T-helper 1 cell treated with Interleukin-12 subunit alpha and Interleukin-12 subunit beta and Interleukin-4 antibody, amounts not matched to agents 30 μg/mL and 1 μg/mL, for 36 hours (primary cell): ENCODE data around the gene CNST.

Experiments
- H3K27ac Mint-ChIP-seq: one replicate; pipeline ENCODE4 v1.8.0; 2021; ENCODE audit warnings: mild to moderate bottlenecking, mixed read lengths
- H3K27me3 Mint-ChIP-seq: one replicate; pipeline ENCODE4 v1.8.0; 2021; ENCODE audit warnings: low read depth, mixed read lengths
- H3K36me3 Mint-ChIP-seq: one replicate; pipeline ENCODE4 v1.8.0; 2021; ENCODE audit warnings: low read depth, mixed read lengths
- H3K4me1 Mint-ChIP-seq: one replicate; pipeline ENCODE4 v1.8.0; 2021; ENCODE audit warnings: low read depth, mixed read lengths
- H3K4me3 Mint-ChIP-seq: one replicate; pipeline ENCODE4 v1.8.0; 2021; ENCODE audit warnings: mild to moderate bottlenecking, moderate library complexity, mixed read lengths
- H3K9me3 Mint-ChIP-seq: one replicate; pipeline ENCODE4 v1.8.0; 2021; ENCODE audit warnings: mixed read lengths

Gene CNST

GRCh38 chr1:246639732-246640131, 73.5 kb downstream of the CNST start:
- Mint-ChIP-seq H3K27me3 (no peaks in the 10 kb centered on the region), H3K36me3 (peaks cover 26% of the 10 kb centered on the region), H3K4me1 (peaks cover 1% of the 10 kb centered on the region), H3K4me3 (no peak overlapping the region), H3K9me3 (peaks cover 9% of the 10 kb centered on the region), H3K27ac (no peak overlapping the region)

- H3K9me3 Mint-ChIP-seq = peaks cover 9% of the 10 kb centered on the region
- H3K4me3 Mint-ChIP-seq = no peak overlapping the region
- no peaks in the 10 kb centered on the region for H3K27me3 Mint-ChIP-seq
- H3K4me1 Mint-ChIP-seq = peaks cover 1% of the 10 kb centered on the region
- no peak overlapping the region for H3K27ac Mint-ChIP-seq
- peaks cover 23% of the 10 kb centered on the region for H3K36me3 Mint-ChIP-seq
Measured at GRCh38 chr1:246640747-246641146, 74.5 kb downstream of the CNST start.

DNA sequence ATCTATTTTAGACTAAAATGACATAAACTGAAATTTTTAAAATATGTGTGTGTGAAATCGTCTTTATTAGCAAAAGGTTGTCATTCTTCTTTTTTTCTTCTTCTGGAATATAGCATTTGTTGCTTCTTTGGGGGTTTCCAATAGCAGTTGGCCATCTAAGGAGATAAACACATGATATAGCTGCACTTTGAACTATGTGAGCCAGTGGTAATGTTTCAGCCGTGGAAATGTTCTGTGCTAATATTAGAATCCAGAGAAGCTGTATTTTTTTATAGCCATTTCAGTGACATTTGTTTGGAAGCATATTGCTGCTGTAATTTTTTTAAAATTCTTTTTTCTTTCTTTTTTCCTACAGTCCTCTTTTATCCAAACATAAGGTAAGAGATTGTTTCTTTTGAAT, 75.1 kb downstream of the CNST start:
- Mint-ChIP-seq H3K4me3 (no peak overlapping the region), H3K27ac (no peak overlapping the region), H3K4me1 (peaks cover 1% of the 10 kb centered on the region), H3K9me3 (peaks cover 9% of the 10 kb centered on the region), H3K27me3 (no peaks in the 10 kb centered on the region), H3K36me3 (peaks cover 21% of the 10 kb centered on the region)

GRCh38 chr1:246642719-246643118, 76.5 kb downstream of the CNST start:
- H3K27me3 Mint-ChIP-seq = no peaks in the 10 kb centered on the region
- peaks cover 1% of the 10 kb centered on the region for H3K4me1 Mint-ChIP-seq
- peaks cover 26% of the 10 kb centered on the region for H3K36me3 Mint-ChIP-seq
- peaks cover 9% of the 10 kb centered on the region for H3K9me3 Mint-ChIP-seq
- peak overlapping the region; percentile 19 for H3K4me3 Mint-ChIP-seq
- peak overlapping the region; percentile 81 for H3K27ac Mint-ChIP-seq

DNA sequence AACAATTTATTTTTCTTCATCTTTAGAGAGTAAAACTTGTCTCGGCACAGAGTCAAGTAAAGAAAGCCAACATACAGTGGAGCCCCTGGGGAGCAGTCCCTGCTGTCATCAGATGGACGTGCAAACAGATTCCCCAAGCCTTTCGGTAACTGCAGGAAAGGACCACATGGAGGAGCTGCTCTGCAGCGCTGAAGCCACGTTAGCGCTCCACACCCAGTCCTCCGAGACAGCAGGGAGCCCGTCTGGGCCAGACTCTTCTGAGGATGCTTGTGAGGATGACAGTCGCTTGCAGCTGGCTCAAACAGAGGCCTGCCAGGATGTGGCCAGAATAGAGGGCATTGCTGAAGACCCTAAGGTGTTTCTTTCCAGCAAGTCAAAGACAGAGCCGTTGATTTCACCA, 80.9 kb downstream of the CNST start:
- H3K4me1 Mint-ChIP-seq = peaks cover 1% of the 10 kb centered on the region
- H3K27ac Mint-ChIP-seq = no peak overlapping the region
- peaks cover 9% of the 10 kb centered on the region for H3K9me3 Mint-ChIP-seq
- peaks cover 33% of the 10 kb centered on the region for H3K36me3 Mint-ChIP-seq
- H3K4me3 Mint-ChIP-seq = no peak overlapping the region
- H3K27me3 Mint-ChIP-seq = no peaks in the 10 kb centered on the region

DNA sequence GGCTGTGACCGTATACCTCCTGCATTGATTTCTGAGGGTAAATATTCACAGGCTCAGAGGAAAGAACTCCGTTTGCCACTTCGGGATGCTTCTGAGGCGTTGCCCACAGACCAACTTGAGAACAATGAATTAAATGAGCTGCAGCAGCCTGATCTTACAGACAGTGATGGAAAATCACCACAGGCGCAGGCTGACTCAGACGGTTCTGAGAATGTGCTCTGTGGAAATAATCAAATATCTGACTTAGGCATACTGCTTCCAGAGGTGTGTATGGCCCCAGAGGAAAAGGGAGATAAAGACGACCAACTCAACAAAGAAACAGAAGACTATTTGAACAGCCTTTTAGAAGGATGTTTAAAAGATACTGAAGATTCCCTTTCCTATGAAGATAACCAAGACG, 81.3 kb downstream of the CNST start:
- peaks cover 1% of the 10 kb centered on the region for H3K4me1 Mint-ChIP-seq
- H3K27ac Mint-ChIP-seq = no peak overlapping the region
- peaks cover 33% of the 10 kb centered on the region for H3K36me3 Mint-ChIP-seq
- no peaks in the 10 kb centered on the region for H3K27me3 Mint-ChIP-seq
- peaks cover 8% of the 10 kb centered on the region for H3K9me3 Mint-ChIP-seq
- no peak overlapping the region for H3K4me3 Mint-ChIP-seq

DNA sequence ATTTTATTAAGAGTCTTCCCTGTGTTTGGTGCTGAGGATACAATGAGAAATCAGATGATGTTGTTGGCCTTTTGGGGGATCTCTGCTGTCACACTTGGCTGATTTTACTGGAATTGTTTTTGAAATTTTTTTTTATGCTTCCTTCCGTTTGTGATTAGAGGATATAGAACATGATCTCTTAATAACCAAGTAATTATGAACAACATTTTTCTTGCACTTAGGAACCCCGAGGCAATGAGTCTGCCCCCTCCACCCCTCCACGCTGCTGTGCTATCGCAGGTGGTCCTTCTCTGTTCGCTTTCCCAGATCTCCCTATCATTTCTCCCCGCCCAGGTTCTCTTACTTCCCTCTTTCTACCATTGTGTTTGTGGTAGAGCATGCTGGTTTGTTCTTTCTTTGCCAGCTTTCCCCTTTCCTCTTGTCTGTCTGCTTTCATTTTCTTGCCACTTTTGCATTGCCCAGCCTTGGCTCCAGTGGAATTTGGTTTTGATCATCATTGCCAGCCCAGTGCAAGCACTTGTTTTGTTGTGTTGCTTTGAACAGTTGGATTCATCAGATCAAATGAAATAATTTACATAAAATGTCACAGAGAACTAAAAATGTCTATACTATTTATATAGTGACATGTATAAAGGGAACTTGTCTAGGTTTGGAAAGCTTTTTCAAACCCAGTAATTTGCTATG, 84.9 kb downstream of the CNST start:
- H3K9me3 Mint-ChIP-seq = no peaks in the 10 kb centered on the region
- no peak overlapping the region for H3K27ac Mint-ChIP-seq
- no peaks in the 10 kb centered on the region for H3K27me3 Mint-ChIP-seq
- no peaks in the 10 kb centered on the region for H3K4me1 Mint-ChIP-seq
- no peak overlapping the region for H3K4me3 Mint-ChIP-seq
- H3K36me3 Mint-ChIP-seq = peaks cover 24% of the 10 kb centered on the region

DNA sequence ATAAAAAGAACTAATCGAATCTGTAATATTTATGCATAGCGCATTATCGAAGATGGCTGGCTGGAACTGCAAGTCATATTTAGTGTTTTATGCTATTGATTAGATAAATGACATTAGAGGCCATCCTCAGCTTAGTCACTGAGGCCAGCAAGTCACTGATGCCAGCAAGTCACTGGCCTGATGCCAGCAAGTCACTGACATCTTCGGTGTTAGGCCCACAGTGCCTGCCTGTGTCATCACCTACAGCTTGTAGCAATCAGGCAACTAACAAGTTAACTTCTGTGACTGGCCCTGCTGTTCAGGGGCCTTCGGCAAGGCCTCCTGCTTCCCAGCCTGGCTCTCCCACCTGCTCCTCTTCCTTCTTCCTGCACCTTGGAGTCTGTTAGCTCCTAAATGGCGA, 92.3 kb downstream of the CNST start:
- Mint-ChIP-seq H3K27me3 (no peaks in the 10 kb centered on the region), H3K4me3 (no peak overlapping the region), H3K36me3 (peaks cover 16% of the 10 kb centered on the region), H3K4me1 (no peaks in the 10 kb centered on the region), H3K9me3 (no peaks in the 10 kb centered on the region), H3K27ac (no peak overlapping the region)

GRCh38 chr1:246659594-246660140, 93.4 kb downstream of the CNST start:
- H3K4me1 Mint-ChIP-seq = no peaks in the 10 kb centered on the region
- no peak overlapping the region for H3K27ac Mint-ChIP-seq
- H3K4me3 Mint-ChIP-seq = no peak overlapping the region
- H3K27me3 Mint-ChIP-seq = no peaks in the 10 kb centered on the region
- peaks cover 11% of the 10 kb centered on the region for H3K36me3 Mint-ChIP-seq
- H3K9me3 Mint-ChIP-seq = no peaks in the 10 kb centered on the region

DNA sequence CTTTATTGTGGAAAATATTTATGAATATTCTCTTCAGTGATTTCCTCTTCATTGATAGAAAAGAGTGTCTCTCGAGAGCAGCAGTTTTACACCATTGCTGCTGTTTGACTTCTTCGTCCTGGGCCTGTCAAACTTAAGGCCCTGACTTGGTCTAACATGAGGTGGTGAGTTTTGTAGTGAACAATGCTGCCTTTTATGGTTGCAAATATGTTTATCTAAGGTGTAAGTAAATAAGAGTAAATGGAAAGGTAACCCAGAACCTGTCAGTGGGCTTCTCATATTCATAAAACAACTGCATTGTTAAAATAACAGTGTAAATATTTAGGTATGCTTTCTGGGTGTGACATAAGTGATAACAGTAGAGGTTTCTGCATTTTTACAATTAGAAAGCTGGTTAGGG, 95.2 kb downstream of the CNST start:
- H3K4me3 Mint-ChIP-seq = no peak overlapping the region
- peaks cover 11% of the 10 kb centered on the region for H3K36me3 Mint-ChIP-seq
- no peaks in the 10 kb centered on the region for H3K9me3 Mint-ChIP-seq
- H3K27me3 Mint-ChIP-seq = no peaks in the 10 kb centered on the region
- H3K27ac Mint-ChIP-seq = no peak overlapping the region
- H3K4me1 Mint-ChIP-seq = no peaks in the 10 kb centered on the region

DNA sequence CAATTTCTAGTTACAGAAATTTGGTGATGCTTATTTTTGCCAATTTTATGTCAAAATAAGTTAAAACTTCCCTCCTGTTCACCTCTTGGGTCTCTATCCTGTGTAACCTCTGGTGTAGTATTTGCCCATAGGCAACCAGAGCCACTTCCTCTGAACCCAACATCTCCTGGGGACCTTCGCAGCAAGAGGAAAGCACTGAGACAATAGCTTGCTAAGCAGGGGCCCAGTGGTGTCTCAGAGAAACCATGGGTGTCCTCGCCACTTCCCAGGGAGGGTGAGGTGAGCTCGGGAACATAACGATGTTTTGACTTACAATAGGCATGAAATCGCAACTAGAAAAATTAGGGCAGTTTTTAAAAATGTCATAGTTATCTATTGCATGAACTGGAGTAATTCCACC, 101.5 kb downstream of the CNST start:
- H3K9me3 Mint-ChIP-seq = no peaks in the 10 kb centered on the region
- H3K27me3 Mint-ChIP-seq = no peaks in the 10 kb centered on the region
- no peaks in the 10 kb centered on the region for H3K4me1 Mint-ChIP-seq
- peaks cover 11% of the 10 kb centered on the region for H3K36me3 Mint-ChIP-seq
- H3K4me3 Mint-ChIP-seq = no peak overlapping the region
- H3K27ac Mint-ChIP-seq = no peak overlapping the region

DNA sequence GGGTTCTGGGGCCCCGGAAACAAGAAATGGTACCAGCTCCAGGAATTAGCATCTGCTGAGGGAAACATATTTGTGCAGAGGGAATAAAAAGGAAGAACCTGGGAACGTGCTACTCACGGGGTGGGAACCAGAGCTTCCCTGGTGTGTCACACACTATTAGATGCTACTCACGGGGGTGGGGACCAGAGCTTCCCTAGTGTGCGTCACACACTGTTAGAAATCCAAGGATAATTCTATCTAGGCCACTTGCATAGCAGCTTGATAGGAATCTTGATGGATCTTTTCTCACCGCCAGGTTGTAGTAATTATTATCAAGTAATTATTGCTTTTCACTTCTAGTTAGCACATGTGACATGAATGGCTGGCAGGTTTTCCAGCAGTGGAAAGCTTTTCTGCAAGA, 103.4 kb downstream of the CNST start:
- no peaks in the 10 kb centered on the region for H3K9me3 Mint-ChIP-seq
- H3K36me3 Mint-ChIP-seq = peaks cover 13% of the 10 kb centered on the region
- H3K27ac Mint-ChIP-seq = no peak overlapping the region

GRCh38 chr1:246674049-246674448, 107.8 kb downstream of the CNST start:
- H3K4me3 Mint-ChIP-seq = no peak overlapping the region
- no peaks in the 10 kb centered on the region for H3K9me3 Mint-ChIP-seq
- H3K27ac Mint-ChIP-seq = no peak overlapping the region
- peaks cover 12% of the 10 kb centered on the region for H3K36me3 Mint-ChIP-seq
- H3K4me1 Mint-ChIP-seq = no peaks in the 10 kb centered on the region
- H3K27me3 Mint-ChIP-seq = no peaks in the 10 kb centered on the region

More for the DNA sequence above, 103.4 kb downstream of the CNST start:
- Mint-ChIP-seq H3K4me3 (no peak overlapping the region), H3K27me3 (no peaks in the 10 kb centered on the region), H3K4me1 (no peaks in the 10 kb centered on the region)

- Mint-ChIP-seq H3K27me3 (no peaks in the 10 kb centered on the region), H3K4me1 (no peaks in the 10 kb centered on the region), H3K4me3 (no peak overlapping the region), H3K27ac (no peak overlapping the region), H3K9me3 (no peaks in the 10 kb centered on the region), H3K36me3 (peaks cover 3% of the 10 kb centered on the region)
Measured at GRCh38 chr1:246677842-246678241, 111.6 kb downstream of the CNST start.

- no peaks in the 10 kb centered on the region for H3K27me3 Mint-ChIP-seq
- H3K9me3 Mint-ChIP-seq = no peaks in the 10 kb centered on the region
- no peak overlapping the region for H3K27ac Mint-ChIP-seq
- H3K36me3 Mint-ChIP-seq = peaks cover 1% of the 10 kb centered on the region
- no peaks in the 10 kb centered on the region for H3K4me1 Mint-ChIP-seq
- no peak overlapping the region for H3K4me3 Mint-ChIP-seq
Measured at GRCh38 chr1:246678816-246679793, 112.8 kb downstream of the CNST start.
